Suprapubic skin (tissue), 4 donors: ENCODE results near the gene TMEM30A. TPM values are rescaled to one million over a fixed set of nuclear protein-coding genes. Genes with fewer than 3 reads are reported as not detected.

Experiments
- DNase-seq, 2 donors: peaks; one replicate each; pipeline ENCODE4 v3.0.0-alpha.2; 2019; ENCODE audit warnings: low spot score in 2 of 2
- H3K27ac ChIP-seq: fragments of 200-600 bp; sonication (generic); one replicate; pipeline ENCODE4 v1.5.1; 2019
- H3K27me3 ChIP-seq: fragments of 200-600 bp; sonication (generic); one replicate; pipeline ENCODE4 v1.5.1; 2019
- H3K36me3 ChIP-seq: fragments of 200-600 bp; sonication (generic); one replicate; pipeline ENCODE4 v1.5.1; 2019
- H3K4me1 ChIP-seq: fragments of 200-600 bp; sonication (generic); one replicate; pipeline ENCODE4 v1.5.1; 2019
- H3K4me3 ChIP-seq: fragments of 200-600 bp; sonication (generic); one replicate; pipeline ENCODE4 v1.5.1; 2019; ENCODE audit warnings: mild to moderate bottlenecking
- H3K9me3 ChIP-seq: fragments of 200-600 bp; sonication (generic); one replicate; pipeline ENCODE4 v1.5.1; 2019
- CTCF ChIP-seq, 2 donors: fragments of 200-600 bp in 1 of 2; fragments of 450-650 bp in 1 of 2; sonication (generic) in 1 of 2; IDR thresholded peaks; one replicate each; pipeline ENCODE4 v1.5.1; 2016 to 2019; ENCODE audit warnings: antibody characterized with exemption in 2 of 2, mild to moderate bottlenecking in 1 of 2, moderate library complexity in 1 of 2
- EP300 ChIP-seq: sonication (generic); formaldehyde crosslinking; IDR thresholded peaks from one replicate; pipeline ENCODE4 v1.6.1; 2017; ENCODE audit warnings: antibody characterized with exemption
- POLR2A ChIP-seq, 2 donors: fragments of 450-650 bp; IDR thresholded peaks; one replicate each; pipeline ENCODE4 v1.6.1; 2017; ENCODE audit warnings: antibody characterized with exemption in 2 of 2, mild to moderate bottlenecking in 2 of 2, moderate library complexity in 2 of 2
- POLR2AphosphoS5 ChIP-seq, 3 donors: sonication (generic); formaldehyde crosslinking; IDR thresholded peaks; one replicate each; pipeline ENCODE4 v1.6.1; 2017; ENCODE audit warnings: antibody characterized with exemption in 3 of 3
- WGBS: methylation state at CpG from one replicate; pipeline ENCODE4 v1.1.5; 2018; 5-methylcytosine and 5-hydroxymethylcytosine counted together
- total RNA-seq, 4 donors: library from RNA; depleted of rRNA; stranded (reverse); fragments of >200 nt; gene quantifications; one replicate each; pipeline ENCODE4 v1.1.0, GENCODE V29; 2016

The TMEM30A gene
- total RNA-seq, 4 donors from 2014 or later, result 30.5 to 50.0 (median 38.2) TPM

- H3K4me3 ChIP-seq, result peak overlapping the region; percentile 68
- no peaks in the 10 kb centered on the region for H3K9me3 ChIP-seq
- DNase-seq, result no peak
- H3K36me3 ChIP-seq, result peaks cover 3% of the 10 kb centered on the region
- 14% methylated on average over 15 of the region's 15 CpGs for WGBS
- H3K4me1 ChIP-seq, result peaks cover 27% of the 10 kb centered on the region
- TF ChIP-seq EP300, result no peak
- TF ChIP-seq POLR2AphosphoS5 (IDR thresholded peaks at IDR 0.05), result no peak
- no peak for TF ChIP-seq POLR2A (IDR thresholded peaks at IDR 0.05)
- no peak for TF ChIP-seq CTCF (IDR thresholded peaks at IDR 0.05)
- no peaks in the 10 kb centered on the region for H3K27me3 ChIP-seq
- H3K27ac ChIP-seq, result peak overlapping the region; percentile 91
Measured at GRCh38 chr6:75244063-75244584, 40.5 kb downstream of the TMEM30A start.

GRCh38 chr6:75243333-75244062, 41.1 kb downstream of the TMEM30A start, which contains the start of gene COX7A2:
COX7A2 (minus strand) TSS chr6:75243801; CDS start chr6:75243734, 67 bp downstream.
- WGBS, result 0% methylated on average over 36 of the region's 36 CpGs
- TF ChIP-seq POLR2AphosphoS5 (IDR thresholded peaks at IDR 0.05) (peak; percentile 81 to 88 (median 81)), POLR2A (IDR thresholded peaks at IDR 0.05) (peak; percentile 49 to 85), CTCF (IDR thresholded peaks at IDR 0.05) (no peak), EP300 (no peak)

GRCh38 chr6:75236630-75237029, 48.0 kb downstream of the TMEM30A start:
- Histone ChIP-seq H3K27ac (no peak overlapping the region), H3K4me3 (no peak overlapping the region), H3K36me3 (peaks cover 32% of the 10 kb centered on the region), H3K4me1 (peaks cover 6% of the 10 kb centered on the region), H3K9me3 (no peaks in the 10 kb centered on the region), H3K27me3 (no peaks in the 10 kb centered on the region)
- DNase-seq, result no peak
- WGBS, result 80% methylated on average over 4 of the region's 4 CpGs
- no peak for TF ChIP-seq POLR2A (IDR thresholded peaks at IDR 0.05)
- no peak for TF ChIP-seq CTCF (IDR thresholded peaks at IDR 0.05)
- TF ChIP-seq EP300, result no peak
- no peak for TF ChIP-seq POLR2AphosphoS5 (IDR thresholded peaks at IDR 0.05)

More at GRCh38 chr6:75243333-75244062, 41.1 kb downstream of the TMEM30A start, which contains the start of gene COX7A2:
- H3K4me3 ChIP-seq, result peak within 1 kb of the TSS; percentile 68
- peaks cover 8% of the 10 kb centered on the region for H3K36me3 ChIP-seq
- H3K9me3 ChIP-seq, result no peaks in the 10 kb centered on the region
- H3K27ac ChIP-seq, result peak within 1 kb of the TSS; percentile 91
- no peaks in the 10 kb centered on the region for H3K27me3 ChIP-seq
- H3K4me1 ChIP-seq, result peaks cover 27% of the 10 kb centered on the region
- DNase-seq, result peak; percentile 95

GRCh38 chr6:75235271-75235670, 49.3 kb downstream of the TMEM30A start:
- Histone ChIP-seq H3K4me3 (no peak overlapping the region), H3K36me3 (peaks cover 32% of the 10 kb centered on the region), H3K27ac (no peak overlapping the region), H3K27me3 (no peaks in the 10 kb centered on the region), H3K9me3 (no peaks in the 10 kb centered on the region), H3K4me1 (peaks cover 6% of the 10 kb centered on the region)
- 87% methylated on average over 2 of the region's 2 CpGs for WGBS
- no peak for DNase-seq
- no peak for TF ChIP-seq CTCF (IDR thresholded peaks at IDR 0.05)
- no peak for TF ChIP-seq EP300
- TF ChIP-seq POLR2A (IDR thresholded peaks at IDR 0.05), result no peak
- TF ChIP-seq POLR2AphosphoS5 (IDR thresholded peaks at IDR 0.05), result no peak

GRCh38 chr6:75234126-75234865, 50.3 kb downstream of the TMEM30A start:
- TF ChIP-seq EP300, result no peak
- TF ChIP-seq POLR2AphosphoS5 (IDR thresholded peaks at IDR 0.05), result no peak
- no peak for TF ChIP-seq CTCF (IDR thresholded peaks at IDR 0.05)
- no peak for TF ChIP-seq POLR2A (IDR thresholded peaks at IDR 0.05)
- WGBS, result 33% methylated on average over 3 of the region's 3 CpGs
- no peaks in the 10 kb centered on the region for H3K9me3 ChIP-seq
- H3K36me3 ChIP-seq, result peaks cover 31% of the 10 kb centered on the region
- H3K4me1 ChIP-seq, result peaks cover 6% of the 10 kb centered on the region
- DNase-seq, result no peak
- no peak overlapping the region for H3K4me3 ChIP-seq
- H3K27ac ChIP-seq, result no peak overlapping the region
- no peaks in the 10 kb centered on the region for H3K27me3 ChIP-seq
